Stimulated activated CD4-positive, alpha-beta T cell treated with anti-CD3 and anti-CD28 coated beads, TNF-alpha, amount 100 ng/mL, for 24 hours (primary cell): ENCODE measurements around the gene TRMT61A.

Experiments
- DNase-seq, 3 experiments: peaks; one replicate each; pipeline ENCODE4 v3.0.0-alpha.2; 2020; ENCODE audit warnings: low read depth in 3 of 3

Gene TRMT61A

DNA sequence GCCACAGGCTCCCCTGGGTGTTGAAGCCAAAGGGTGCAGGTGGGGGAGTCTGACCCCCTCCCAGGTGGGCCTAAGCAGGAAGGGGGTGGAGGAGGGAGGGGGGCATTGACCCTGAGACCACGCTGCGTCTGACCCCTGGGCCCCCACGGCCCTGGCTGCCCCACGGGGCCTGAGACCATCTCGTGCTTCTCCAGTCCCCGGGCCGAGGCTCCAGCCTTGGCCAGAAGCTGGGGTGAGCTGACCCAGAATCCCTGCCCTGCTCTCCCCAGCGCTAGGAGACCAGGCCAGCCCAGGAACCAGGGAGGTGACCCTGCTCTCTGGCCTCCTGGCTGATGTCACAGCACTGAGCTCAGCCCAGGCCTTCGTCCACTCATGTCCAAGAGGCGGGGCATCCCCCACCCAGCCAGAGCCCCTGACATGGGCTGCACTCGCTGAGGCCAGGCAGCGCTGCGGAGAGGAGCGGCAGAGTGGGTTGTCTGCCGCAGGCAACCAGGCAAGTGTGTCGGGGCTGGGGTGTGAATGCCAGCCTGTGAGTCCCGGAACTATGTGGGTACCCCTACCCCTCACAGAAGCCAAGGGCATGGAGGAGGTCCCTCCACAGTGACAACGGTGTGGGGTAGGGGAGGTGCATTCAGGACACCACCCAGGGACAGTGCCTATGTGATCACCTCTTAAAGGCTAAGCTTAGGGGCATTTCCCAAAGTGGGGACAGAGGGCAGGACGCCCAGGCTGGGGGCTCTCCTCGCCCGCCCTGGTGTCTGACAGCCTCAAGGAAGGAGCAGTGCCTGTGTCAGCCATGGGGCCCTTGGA is 6.3 kb downstream of the TRMT61A start:
- DNase-seq: no peak

DNA sequence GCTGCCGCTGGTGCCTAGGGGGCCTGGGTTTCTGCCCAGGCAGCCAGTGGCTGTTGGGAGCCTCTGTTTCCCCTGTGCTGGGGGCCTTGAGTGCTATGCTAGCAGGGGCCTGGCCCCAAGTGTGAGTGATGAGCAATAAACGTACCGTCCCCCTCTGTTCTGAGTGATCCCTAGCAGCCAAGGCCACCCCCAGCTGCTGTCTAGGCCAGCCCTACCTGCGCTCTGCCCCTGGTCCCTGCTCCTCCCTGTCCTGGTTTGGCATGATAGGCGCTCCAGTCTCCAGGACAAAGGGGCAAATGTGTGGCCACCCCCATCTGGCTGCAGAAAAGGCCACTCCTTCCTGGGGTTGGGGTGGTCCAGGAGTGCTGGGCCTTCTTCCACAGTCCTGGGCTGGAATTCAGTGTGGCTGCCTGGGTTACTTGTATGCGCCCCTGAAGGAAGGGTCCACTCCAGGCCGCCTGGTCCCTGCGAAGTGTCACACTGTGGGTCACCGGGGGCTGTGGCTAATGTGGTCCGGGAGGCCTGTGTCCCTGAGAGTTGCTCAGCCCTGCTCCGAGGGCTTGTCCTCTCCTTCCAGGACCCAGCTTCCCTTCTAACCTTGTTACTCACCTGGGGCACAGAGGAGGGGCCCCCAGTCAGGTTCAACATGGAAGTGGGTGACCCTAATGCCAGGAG is 7.0 kb downstream of the TRMT61A start:
- no peak for DNase-seq

DNA sequence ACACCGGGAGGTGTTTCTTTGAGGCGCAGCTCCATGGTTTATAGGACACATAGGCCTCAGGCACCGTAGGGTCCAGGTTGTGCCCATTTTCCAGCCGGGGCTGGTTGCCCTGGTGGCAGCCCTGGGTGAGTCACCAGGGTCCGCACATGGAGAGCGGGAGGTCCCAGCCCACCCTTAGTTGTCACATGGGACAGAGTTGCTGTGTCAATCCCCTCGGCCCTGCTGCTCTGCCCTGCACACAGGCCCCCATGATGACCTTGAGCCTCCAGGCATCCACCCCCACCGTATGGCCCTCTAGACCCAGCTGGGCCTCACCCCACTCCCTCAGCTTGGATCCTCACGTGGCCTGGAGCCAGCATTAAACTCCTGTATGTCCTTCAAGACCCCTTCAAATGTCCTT is 7.7 kb downstream of the TRMT61A start:
- DNase-seq: no peak

DNA sequence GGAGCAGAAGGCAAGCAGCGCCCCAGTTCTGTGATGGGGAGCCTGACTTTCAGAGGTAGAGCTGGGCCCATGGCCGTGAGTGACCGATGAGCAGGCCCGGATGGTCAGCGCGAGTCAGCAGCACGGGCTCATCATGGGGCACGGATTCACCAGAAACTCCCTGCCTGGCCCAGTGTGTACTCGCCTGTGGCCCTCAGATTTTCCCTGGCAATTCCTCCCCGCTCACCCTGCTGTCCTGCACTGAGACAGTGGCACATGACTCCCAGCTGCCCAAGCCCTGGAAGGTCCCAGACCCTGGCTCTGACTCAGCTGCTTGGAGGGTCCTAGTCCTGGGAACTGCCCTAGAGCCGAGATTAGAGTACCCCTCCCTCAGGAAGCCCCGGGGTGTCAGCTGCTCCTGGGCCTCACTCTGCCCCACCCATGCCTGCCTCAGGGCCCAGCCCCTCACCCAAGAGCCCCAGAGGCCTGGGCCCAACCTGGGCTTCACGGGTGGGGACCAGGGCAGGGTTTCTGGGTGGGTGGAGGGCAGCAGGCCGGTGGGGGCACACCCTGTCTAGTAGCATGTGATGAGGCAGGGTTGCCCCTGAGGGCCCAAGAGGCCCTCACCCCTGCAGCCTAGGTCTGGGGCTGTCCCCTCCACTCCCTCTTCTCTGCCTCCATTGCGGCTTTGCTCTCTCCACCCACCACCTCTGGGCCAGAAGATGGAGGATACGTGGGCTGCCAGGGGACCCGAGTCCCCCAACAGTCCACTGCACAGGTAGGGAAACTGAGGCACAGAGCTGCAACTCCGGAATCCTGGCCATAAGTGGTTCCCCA is 8.4 kb downstream of the TRMT61A start:
- DNase-seq: no peak

DNA sequence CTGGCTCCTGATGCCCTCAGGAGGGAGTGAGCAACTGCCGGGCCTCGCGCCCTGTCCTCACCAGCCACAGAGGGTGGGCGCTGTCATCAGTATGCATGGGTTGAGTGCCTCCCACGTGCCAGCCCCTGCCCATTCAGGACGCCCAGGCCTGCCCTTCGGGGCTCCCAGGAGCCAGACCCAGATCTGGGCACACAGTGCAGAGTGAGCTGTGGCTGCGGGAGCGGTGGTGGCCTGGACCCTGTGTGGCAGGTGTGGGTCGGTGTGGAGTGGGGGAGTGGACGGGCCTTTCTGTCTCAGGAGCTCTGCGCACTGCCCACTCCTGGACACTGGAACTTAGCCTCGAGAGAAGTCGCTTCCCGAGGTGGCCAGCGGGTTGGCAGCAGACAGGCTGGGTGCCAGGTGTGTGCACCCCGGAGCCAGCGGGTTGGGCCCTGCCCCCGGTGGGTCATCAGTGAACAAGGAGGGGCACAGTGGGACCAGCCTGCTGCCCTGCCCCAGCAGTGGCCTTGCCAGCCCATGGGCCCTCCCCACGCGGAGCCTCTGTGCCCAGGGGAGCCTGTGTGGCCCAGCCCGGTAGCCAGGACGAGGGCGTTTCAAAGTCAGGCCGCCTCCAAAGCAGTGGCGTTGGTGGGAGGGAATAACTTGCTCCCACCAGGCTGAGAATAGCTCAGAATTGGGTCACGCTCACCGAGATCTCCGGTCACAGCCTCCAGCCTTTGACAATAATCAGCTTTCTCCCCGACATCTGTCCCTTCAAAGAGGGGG is 9.5 kb downstream of the TRMT61A start:
- DNase-seq: no peak

DNA sequence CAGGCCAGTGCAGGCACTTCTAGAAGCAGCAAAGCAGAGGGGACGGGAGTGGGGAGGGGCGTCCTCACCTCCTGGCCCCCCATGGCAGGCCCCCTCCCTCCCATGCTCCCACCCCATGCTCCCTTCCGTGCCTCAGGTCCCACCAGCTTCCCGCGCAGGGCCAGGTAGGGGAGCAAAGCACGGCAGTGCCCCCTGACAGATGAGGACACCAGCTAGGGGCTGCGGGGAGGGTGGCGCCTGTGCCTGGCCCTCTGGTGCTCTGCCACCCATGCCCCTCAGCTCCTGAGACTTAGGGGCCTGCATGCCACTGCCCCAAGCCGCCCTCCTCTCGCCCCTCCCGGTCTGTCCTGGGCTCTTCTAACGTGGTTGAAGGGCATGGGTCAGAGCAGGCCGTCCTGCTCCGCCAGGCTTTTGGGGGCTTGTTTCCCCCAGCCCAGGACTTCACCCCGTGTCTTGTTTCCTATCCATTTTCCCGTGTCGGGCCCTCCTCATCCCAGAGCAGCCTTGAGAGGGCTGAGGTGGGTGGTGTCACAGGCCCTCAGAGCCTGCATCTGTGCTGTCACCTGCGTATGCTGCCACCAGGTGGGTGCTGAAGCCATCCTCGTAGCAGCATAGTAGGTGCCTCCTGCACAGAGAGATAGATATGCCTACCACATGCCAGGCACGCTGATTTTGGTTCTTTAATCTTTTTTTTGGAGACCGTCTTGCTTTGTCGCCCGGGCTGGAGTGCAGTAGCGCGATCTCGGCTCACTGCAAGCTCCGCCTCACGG is 10.2 kb downstream of the TRMT61A start:
- DNase-seq: no peak

DNA sequence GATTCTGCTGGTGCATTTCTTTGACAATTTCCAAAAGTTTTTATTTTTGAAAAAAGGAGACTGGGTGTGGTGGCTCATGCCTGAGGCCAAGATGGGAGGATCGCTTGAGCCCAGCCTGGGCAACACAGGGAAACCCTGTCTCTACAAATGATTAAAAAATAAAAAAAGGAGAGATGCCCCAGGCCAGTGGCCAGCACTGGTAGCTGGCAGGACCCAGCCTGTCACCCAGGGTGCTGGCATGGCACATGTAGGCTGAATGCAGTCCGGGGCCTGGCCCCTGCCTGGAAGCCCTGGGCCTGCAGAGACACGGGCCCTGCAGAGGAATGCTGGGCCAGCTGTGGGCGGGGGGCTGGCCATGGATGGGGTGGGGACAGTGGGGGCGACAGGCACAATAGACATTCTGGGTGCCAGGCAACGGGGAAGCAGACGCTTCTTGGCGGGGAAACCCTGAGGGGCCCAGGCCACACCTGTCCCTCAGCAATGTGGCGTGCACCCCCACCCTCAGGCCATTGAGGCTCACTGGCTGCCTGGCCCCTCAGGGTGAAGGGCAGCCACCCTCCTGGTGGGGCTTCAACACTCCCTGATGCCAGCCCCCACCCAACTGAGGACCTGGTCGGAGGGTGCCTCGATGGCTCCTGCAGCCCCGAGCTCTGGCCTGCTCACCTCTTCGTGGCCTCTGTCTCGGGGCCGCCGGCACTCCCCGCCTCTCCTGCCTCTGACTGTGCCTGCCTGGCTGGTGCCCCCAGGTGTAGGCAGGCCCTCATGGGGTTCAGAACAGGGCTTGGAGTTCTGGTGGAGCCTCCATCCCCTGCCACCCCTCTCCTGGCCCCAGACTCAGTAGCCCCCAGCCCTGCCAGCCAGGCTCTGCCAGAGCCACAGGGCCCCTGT is 12.1 kb downstream of the TRMT61A start:
- no peak for DNase-seq

DNA sequence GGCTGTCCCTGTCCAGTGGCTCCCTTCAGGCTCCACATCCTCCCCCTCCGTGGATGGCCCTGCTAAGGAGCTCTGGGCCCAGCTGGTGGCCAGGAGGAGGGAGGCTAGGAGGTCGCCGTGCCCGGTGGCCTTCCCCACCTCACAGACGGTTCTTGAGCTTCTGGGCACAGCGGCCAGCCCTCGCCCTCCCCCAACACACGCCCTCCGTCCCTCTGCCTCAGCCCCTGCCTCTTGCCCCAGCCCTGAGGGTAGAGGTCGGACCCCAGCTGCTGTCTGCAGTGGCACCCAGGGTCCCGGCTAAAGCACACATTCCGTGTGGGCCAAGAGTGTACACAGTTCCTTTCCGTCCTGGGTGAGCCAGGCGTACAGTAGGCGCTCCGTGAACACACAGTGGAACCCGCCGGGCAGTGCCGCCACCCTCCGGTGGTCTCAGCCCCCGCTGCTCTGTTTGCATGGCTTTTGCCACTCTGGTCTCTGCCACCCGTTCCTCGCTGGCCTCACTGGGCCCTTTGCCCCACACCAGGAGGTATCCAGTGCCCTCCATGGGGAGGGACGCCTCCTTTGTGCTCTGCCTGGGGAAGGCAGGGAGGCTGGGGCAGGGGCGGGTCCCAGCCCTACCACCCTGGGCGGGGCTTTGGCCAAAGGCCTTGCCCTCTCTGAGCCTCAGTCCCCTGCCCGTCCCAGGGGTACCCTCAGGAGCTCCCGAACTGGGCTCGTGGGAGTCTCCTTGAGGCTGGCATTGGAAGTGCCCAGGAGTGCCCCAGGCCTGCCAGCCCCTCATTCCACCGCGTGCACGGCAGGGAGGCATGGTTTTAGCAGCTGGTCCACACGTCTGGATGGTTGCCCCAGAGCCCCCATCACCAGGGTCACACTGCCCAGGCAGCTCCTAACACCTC is 13.0 kb downstream of the TRMT61A start:
- DNase-seq: no peak

DNA sequence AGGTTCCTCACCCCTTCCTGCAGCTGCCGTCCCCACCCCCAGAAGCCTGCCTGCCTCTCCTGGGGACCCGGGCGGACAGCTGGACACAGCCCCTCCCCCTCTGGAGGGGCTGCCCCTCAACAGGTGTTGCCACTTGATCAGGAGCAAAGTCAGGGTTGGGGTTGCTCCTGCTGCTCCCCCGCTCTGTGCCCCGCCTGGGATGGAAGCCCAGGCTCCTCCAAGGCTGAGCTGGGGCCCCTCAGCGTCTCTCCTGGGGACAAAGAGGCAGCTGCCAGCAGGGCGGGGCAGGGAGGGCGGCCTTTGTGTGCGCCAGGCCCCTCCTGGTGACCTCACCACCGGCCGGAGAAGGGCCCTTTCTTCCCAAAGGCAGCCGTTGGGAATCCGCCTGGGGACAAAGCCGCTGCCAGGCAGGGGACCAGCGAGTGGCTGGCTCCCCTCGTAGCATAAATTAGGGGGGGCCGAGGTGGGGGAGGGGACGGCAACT is 13.7 kb downstream of the TRMT61A start:
- no peak for DNase-seq

DNA sequence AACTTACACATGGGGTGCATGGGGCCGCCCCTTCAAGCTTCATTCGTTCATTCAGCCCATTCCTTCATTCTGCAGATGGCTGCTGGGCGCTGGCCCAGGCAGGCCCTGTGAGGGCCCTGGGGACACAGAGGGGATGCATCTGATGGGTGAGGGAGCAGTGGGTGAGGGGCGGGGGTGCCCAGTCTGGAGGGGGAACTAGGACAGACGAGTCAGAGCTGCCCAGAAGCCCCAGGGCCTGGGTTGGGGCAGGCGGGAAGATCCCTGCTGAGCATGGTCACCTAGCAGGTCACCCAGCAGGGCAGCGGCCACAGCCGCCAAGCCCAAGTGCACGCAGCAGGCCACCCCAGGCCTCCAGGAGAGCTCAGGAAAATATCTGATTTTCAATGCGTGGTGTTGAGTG is 14.1 kb downstream of the TRMT61A start:
- no peak for DNase-seq

DNA sequence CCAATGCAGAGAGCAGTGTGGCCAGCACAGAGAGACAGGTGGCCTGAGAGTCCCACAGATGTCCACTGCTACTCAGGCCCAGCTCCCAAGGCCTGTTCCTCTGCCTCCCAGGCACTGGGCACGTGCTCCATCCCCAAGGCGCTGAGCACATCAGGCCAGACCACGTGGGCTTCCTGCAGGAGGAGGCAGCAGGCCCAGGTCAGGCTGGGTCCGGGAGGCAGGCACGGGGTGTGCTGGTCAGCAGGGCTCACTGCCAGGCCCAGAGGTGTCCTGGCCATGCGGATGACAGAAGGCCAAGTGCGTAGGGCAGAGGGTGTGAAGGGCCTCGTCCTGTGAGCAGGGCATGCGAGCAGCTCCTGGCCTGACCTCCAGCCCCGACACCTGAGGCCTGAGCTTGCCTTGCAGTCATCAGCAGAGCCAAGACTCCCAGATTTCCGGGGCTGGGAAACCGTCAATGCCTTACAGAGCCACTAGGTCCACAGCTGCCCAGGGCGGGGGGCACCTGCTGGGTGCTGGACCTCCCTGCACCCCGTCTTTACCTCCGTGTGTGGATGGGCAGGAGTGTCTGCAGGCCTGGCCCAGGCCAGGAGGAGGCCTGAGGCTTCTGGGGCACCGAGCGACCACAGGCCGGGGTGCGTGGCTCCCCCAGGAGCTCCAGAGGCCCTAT is 14.9 kb downstream of the TRMT61A start:
- DNase-seq: no peak

DNA sequence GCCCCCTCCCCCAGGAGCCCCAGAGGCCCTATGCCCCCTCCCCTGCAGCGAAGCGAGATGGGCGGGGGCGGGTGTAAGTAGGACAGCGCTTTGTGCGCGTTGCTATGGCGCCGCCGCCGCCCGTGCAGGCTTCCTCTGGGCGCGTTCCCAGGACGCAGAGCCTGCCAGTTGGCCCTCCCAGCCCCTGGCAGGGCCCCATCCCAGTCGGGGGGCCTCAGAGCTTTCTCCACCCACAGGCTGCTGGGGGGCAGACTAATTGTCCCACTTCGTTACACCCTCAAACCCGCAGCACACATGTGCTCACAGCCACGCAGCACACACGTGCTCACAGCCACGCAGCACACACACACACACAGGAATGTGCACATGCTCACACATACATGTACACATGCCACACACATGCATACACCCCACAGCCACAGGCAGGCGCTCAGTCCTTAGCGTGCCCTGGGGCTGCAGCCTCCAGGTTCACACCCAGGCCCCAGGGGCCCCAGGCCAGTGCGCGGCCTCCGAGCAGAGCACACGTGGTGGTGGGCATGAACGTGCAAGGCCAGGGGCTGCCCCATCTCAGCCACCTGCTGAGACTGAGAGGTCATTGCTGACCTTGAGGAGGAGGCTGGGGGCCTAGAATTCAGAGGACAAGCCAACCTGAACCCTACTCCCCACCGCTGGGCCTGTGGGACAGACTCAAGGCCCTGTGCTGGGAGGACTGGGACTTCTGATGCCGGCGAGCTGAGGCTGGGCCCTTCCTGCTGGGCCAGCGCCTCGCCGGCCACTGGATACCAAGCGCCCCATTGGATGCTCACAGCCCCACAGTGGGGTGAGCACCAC is 15.6 kb downstream of the TRMT61A start:
- DNase-seq: no peak

DNA sequence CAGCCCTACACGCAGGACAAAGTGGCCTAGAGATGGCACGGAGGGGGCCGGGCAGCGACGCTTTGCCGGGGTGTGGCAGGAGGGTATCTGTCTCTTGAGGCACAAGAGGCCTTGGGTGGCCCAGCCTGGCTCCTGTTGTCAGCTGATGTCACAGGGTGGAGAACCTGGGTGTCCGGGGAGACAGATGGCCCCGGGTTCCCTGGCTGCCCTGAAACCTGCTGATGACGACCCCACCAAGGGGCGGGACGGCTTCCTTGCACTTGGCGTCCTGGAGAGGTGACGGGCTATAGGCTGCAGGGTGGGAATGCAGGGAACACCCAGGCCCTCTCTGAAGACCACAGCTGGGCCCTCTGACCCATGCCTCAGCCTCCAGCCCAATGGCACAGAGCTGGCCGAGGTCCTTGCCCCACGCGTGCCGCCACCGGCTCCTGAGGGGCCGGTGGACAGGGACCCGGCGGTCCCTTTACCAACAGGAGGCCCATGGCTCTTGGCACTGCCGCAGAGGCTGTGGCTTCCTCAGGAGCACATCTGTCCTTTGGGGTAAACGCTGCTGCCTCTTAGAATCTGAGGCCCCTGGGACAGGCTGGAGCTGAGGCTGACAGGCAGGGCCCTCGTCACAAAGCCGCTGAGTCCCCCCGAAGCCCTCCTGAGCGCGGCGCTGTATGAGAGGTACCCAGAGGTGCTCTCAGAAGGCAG is 16.4 kb downstream of the TRMT61A start:
- DNase-seq: no peak

DNA sequence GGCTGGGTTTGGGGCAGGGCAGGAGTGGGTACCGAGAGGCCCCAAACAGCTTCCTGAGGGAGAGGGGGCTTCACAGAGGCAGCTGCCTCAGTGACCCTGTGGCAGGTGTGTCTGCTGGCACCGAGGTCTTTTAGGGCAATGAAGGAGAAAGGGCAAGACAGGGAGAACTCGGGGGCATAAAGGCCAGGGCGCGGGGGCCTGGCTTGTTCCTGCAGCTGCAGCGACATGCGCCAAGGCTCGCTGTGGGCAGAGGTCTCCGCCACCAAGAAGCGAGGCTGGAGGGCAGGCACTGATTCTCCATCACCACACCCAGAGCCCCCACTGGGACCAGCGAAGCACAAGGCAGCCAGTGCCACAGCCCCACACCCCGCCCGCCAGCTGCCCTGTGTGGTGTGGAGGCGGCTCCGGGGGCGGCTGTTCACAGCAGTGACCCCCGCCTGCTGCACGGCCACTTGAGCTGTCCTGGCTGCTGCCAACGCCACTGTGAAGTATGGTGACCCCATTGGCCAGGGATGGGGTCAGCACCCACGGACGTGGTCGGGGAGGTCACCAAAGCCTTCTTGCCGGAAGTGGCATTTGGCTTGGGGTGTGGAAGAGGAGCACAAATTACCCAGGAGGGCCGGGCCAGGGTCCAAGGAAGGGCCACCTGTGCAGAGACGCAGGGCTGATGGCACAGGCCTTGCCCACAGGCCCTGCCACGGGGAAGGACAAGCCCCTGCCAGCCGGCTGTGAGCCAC is 17.1 kb downstream of the TRMT61A start:
- no peak for DNase-seq

DNA sequence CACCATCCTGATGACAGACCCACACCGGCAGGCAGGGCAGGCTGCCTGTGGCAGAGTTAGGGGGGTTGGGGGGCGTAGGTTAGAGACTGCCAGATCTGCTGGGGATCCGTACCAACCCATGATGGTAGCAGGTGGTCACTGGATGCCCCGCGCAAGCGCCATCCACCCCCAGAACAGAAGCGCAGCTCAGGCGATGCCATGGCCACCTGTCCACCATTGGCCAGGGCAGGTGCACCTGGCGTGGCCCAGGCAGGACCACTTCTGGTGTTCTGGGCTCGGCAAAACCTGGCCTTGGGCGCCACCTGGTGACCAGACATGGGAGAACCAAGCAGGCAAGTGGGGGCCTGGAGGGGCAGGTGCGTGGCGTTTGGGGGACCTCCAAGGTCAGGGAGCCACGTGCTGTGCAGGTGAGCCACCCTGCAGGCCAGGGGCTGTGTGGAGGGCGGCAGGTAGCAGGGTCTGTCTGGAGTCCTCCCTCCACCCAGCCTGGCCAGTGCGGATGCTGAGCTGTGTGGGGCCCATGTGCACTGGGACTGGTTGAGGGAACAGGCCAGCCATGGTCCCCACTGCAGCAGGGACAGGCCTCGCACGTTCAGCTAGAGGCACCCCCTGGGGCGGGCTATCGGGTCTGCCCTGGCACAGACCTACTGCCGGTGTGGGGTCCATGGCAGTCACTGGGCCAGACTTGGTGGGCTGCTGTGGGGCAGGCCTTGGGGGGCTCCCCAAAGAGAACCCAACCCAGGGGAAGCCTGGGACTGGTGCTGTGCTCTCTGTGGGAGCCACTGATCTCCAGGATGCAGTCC is 17.9 kb downstream of the TRMT61A start:
- DNase-seq: peak; percentile 46 to 72 (median 61)
